HG03025 (cell line): ENCODE measurements around the gene ATXN2.
"Not testable (repeated sequence)": the region's sequence is repeated elsewhere in the genome, so short reads cannot be mapped to it uniquely, and the experiment has no call there.

Source experiments
- ATAC-seq: cut with Tn5 transposase; IDR thresholded peaks from one replicate; pipeline ENCODE4 v1.9.1; 2021; ENCODE audit warnings: mild to moderate bottlenecking, moderate library complexity; ENCODE audit not compliant: unreplicated experiment, low FRiP score

ATXN2 gene

GRCh38 chr12:111519083-111519482 is 80.0 kb downstream of the ATXN2 start:
- ATAC-seq = no peak

DNA sequence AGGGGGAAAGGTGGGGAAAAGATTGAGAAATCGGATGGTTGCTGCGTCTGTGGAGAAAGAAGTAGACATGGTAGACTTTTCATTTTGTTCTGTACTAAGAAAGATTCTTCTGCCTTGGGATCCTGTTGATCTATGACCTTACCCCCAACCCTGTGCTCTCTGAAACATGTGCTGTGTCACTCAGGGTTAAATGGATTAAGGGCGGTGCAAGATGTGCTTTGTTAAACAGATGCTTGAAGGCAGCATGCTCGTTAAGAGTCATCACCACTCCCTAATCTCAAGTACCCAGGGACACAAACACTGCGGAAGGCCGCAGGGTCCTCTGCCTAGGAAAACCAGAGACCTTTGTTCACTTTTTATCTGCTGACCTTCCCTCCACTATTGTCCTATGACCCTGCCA is 91.4 kb downstream of the ATXN2 start:
- not testable (repeated sequence) for ATAC-seq

DNA sequence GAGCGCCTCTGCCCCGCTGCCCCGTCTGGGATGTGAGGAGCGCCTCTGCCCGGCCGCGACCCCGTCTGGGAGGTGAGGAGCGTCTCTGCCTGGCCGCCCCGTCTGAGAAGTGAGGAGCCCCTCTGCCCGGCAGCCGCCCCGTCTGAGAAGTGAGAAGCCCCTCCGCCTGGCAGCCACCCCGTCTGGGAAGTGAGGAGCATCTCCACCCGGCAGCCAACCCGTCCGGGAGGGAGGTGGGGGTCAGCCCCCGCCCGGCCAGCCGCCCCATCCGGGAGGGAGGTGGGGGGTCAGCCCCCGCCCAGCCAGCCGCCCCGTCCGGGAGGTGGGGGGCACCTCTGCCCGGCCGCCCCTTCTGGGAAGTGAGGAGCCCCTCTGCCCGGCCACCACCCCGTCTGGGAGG is 91.9 kb downstream of the ATXN2 start:
- ATAC-seq = not testable (repeated sequence)

DNA sequence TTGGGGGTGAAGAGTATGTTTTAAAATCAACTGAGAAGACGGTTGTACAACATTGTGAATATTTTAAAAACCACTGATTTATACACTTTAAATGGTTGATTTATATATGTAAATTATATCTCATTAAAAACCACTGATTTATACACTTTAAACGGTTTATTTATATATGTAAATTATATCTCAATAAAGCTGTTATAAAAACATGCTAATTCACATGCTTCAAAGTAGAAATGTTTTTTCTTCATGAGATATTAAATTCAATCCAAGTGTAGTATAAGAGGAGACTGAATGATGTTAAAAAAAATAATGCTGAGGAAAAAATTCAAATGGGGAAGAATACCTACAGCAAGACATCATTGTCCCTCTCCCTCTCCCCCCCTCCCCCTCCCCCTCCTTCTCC is 92.9 kb downstream of the ATXN2 start:
- no peak for ATAC-seq

GRCh38 chr12:111505601-111506036 is 93.5 kb downstream of the ATXN2 start:
- ATAC-seq = no peak

DNA sequence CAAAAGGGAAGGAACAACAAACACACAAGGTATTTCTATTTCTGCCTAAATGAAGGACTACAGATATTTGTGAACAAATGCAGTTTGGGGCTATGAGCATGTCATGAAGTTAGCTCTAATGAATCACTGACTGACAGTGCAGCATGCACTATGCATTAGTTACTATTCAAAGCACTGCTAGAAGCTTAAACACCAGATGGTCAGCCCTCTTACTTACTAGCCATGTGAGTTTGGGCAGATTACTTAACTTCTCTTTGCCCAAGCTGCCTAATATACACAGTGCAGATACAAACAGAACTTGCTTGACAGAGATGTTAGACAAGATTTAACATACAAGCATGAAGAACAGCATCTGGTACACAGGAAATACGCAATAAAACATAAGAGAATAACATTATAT is 96.0 kb downstream of the ATXN2 start:
- no peak for ATAC-seq

DNA sequence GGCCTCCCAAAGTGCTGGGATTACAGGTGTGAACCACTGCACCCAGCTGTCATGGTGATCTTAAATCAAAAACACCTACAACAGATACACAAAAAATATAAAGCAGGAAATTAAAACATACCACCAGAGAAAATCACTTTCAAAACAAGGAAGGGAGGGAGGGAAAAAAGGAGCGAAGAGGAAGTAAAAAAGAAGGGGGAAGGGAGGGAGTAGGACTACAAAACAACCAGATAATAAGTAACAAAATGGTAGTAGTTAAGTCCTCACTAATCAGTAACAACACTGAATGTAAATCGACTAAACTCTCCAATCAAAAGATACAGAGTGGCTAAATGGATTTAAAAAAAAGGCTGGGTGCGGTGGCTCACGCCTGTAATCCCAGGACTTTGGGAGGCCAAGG is 104.4 kb downstream of the ATXN2 start:
- ATAC-seq = no peak

DNA sequence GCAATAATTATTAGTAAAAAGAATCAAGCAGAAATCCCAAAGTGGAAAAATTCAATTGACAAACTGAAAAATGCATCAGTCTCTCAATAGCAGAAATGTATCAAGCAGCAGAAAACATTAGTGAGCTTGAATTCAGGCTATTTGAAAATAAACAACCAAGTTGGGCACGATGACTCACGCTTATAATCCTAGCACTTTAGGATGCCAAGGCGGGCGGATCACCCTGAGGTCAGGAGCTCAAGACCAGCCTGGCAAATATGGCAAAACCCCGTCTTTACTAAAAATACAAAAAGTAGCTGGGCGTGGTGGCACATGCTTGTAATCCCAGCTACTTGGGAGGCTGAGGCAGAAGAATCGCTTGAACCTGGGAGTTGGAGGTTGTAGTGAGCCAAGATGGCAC is 106.1 kb downstream of the ATXN2 start:
- not testable (repeated sequence) for ATAC-seq

- ATAC-seq = no peak
These were observed 110.3 kb downstream of the ATXN2 start for GRCh38 chr12:111488798-111489197.

DNA sequence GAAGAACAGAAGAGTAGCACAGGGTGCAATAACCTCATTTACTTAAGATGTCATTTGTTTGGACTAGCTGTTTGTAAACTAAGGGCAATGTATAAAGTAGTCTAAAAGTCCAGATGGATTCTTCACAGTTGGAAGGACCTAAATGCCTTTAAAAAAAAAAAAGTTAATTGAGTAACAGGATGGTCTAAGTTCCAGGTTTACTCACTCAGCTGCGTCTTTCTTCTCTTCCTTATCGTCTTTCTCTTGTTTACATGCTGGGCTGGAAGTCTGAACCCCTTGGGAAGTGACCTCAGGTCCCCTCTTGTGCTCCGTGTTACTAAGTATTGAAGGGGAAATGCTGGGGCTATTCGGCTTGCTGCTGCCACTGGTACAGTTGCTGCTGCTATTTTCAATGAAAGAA is 110.8 kb downstream of the ATXN2 start:
- no peak for ATAC-seq

GRCh38 chr12:111482462-111482861 is 116.7 kb downstream of the ATXN2 start:
- no peak for ATAC-seq

DNA sequence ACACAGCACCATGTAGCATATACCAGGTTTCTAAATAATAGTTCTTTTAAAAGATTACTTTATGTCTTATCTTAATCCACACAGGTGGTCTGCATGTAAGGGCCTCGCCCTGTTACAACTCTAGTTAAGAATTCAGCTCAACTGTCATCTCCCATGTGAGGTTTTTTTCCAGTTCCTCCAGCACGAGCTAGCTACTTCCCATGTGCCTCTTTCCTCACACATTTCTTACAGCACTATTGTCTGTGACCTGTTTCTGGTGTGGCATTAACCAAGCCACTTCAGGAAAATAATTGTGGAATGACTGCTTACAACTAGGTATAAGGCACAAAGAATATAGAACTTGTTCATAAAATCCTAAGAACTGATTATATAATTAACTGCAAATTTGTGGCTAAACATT is 127.9 kb downstream of the ATXN2 start:
- no peak for ATAC-seq

GRCh38 chr12:111469401-111469800 is 129.7 kb downstream of the ATXN2 start:
- ATAC-seq = no peak

DNA sequence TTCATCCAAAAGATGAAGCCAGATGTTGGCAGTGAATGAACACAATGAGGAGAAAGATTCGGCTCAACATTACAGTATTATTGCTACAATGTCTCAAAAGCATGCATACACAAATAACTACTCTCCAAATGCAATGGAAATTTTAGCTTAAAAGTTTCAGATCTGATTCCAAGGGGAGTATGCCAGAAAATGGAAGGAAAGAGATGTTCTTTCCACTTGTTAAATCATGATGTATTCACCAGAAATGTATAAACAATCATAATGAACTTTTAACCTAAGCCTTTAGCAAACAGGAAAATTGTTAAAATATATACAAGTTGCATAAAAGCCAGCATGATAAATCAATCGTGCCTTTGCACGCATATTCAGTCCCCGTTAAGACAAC is 131.3 kb downstream of the ATXN2 start:
- no peak for ATAC-seq

DNA sequence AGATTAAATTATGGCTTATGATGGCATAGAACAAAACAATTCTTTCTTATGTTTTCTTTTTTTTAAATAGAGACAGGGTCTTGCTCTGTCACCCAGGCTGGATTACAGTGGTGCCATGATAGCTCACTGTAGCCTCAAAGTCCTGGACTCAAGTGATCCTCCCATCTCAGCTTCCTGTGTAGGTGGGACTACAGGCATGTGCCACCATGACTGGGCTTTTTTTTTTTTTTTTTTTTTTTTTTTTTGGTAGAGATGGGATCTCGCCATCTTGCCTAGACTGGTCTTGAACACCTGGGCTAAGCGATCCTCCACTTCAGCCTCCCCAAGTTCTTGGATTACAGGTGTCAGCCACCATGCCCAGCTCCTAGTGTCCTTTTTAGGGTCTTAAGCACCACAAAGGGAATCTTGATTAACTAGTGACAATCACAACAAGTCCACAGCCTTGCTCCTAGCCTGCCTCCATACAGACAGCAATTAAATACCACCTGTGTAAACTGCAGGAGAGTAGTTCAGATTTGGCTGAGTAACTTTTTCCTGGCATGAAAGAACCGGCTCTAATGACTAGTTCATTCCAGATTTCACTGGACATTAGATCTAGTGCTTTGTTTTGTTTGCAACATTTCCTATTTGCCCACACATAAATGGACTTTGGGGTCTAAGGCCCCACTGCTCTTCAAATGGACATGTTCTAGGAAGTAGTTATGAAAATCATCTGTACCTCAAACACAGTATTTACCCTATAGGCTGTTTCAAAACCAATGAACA is 131.8 kb downstream of the ATXN2 start:
- no peak for ATAC-seq

DNA sequence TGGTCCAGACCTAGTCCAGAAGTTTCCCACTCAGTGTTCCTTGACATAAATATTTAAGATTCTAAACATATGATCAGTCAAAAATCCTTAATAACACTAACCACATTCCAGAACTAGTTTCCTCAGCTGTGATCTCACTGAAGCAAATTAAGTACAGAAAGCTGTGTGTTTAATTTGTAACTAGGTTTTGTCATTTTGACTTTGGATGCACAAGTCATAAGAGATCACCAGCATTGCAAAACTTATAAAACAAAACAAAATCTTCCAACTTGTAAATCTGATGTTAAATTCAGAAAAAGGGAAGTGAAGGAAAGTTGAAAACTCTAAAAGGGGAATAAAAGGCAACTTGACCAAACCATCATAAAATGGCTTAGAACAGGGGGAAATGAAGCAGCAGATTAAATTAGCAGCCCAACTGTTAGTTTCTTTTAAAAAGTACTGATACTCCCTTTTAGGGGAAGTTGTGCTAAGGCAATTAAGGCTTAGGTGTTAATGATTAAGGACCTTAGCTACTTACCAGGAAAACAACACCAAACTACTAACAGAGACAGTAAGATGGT is 136.8 kb downstream of the ATXN2 start:
- ATAC-seq = no peak

DNA sequence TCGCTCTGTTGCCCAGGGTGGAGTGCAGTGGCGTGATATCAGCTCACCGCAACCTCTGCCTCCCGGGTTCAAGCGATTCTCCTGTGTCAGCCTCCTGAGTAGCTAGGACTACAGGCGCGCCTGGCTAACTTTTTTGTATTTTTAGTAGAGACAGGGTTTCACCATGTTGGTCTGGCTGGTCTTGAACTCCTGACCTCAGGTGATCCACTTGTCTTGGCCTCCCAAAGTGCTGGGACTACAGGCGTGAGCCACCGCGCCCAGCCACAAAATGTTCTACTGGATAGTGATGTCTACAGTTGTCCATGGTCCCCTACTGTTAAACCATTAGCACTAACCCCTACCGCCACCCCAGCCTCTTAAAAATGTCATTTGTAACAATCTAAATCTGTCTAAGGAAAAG is 139.0 kb downstream of the ATXN2 start:
- not testable (repeated sequence) for ATAC-seq

- ATAC-seq = no peak
These were observed 140.5 kb downstream of the ATXN2 start for GRCh38 chr12:111458546-111459172.

- no peak for ATAC-seq
These were observed 141.5 kb downstream of the ATXN2 start for GRCh38 chr12:111457577-111457976.

- ATAC-seq = no peak
These were observed 142.0 kb downstream of the ATXN2 start for GRCh38 chr12:111457071-111457470.

DNA sequence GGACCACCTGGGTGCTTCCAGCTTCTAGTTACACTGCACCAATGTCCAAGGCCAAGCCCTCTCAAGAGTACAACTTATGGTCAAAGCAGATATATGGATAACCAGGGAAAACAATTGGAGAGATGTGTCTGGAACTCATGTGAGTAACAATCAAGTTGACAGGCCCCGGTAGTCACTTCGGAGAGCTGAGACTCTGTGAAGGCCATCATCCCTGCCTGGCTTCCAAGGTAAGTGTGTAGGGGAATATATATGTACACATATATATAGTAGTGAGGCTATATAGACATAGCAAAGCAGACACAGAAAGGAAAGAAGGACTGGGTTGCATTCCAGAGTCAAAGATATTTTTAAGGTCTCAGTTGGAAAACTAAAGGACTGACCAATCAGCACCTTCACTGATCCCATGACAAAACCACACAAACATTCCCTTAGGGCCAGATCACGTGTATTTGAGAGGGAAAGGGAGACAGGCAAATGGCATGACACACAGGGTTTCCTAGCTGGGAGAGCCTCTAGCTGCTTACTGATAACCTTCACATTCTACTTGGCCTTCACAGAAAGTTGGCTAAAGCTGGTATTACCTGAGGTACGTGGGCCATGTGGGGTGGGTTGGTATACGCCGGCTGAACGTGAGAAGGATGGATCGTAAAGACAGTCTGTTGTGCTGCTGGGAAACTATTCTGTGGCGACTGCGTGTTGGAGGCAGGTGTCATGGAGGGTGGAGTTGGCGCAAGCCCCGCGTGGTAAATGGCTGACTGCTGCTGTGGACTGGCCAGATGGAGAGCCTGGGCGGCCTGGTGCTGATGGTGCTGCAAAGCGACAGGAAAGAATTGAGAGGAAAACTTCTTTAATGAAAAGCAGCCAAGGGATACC is 143.4 kb downstream of the ATXN2 start:
- no peak for ATAC-seq
